ENCODE measurements around the gene SLC22A1. TPM values are rescaled to one million over a fixed set of nuclear protein-coding genes. Genes with fewer than 3 reads are reported as not detected.

Gene SLC22A1
- total RNA-seq, 1 donor from 2014 or later: 0.27 TPM

- intact Hi-C loops (cut with micrococcal nuclease): no loop called here
- Histone ChIP-seq H3K36me3 (no peaks in the 10 kb centered on the region), H3K27me3 (ENCODE audit: low read depth) (peaks cover 5% of the 10 kb centered on the region), H3K4me3 (no peak overlapping the region), H3K27ac (replicated peaks) (no peak overlapping the region), H3K4me1 (no peaks in the 10 kb centered on the region), H3K9me3 (replicated peaks) (peaks cover 42% of the 10 kb centered on the region)
- DNase-seq: no peak
- TF ChIP-seq CTCF (IDR thresholded peaks at IDR 0.05; ENCODE audit: borderline replicate concordance): no peak
Observed at GRCh38 chr6:160198606-160199211, 77.1 kb downstream of the SLC22A1 start.

- H3K9me3 ChIP-seq (replicated peaks): peaks cover 19% of the 10 kb centered on the region
- no peak for DNase-seq
- intact Hi-C loops (cut with micrococcal nuclease): no loop called here
- H3K27me3 ChIP-seq (ENCODE audit: low read depth): peaks cover 5% of the 10 kb centered on the region
- H3K4me1 ChIP-seq: no peaks in the 10 kb centered on the region
- no peak overlapping the region for H3K4me3 ChIP-seq
- no peak for TF ChIP-seq CTCF (IDR thresholded peaks at IDR 0.05; ENCODE audit: borderline replicate concordance)
- H3K36me3 ChIP-seq: no peaks in the 10 kb centered on the region
- peak overlapping the region; percentile 25 for H3K27ac ChIP-seq (replicated peaks)
Observed at GRCh38 chr6:160201061-160201460, 79.4 kb downstream of the SLC22A1 start.

GRCh38 chr6:160202411-160202810, 80.8 kb downstream of the SLC22A1 start:
- Histone ChIP-seq H3K4me1 (no peaks in the 10 kb centered on the region), H3K27me3 (ENCODE audit: low read depth) (peaks cover 5% of the 10 kb centered on the region), H3K9me3 (replicated peaks) (peaks cover 15% of the 10 kb centered on the region), H3K36me3 (no peaks in the 10 kb centered on the region), H3K4me3 (no peak overlapping the region), H3K27ac (replicated peaks) (no peak overlapping the region)
- no peak for DNase-seq
- no peak for TF ChIP-seq CTCF (IDR thresholded peaks at IDR 0.05; ENCODE audit: borderline replicate concordance)
- intact Hi-C loops (cut with micrococcal nuclease): no loop called here

- Histone ChIP-seq H3K4me1 (no peaks in the 10 kb centered on the region), H3K36me3 (no peaks in the 10 kb centered on the region), H3K9me3 (replicated peaks) (peaks cover 15% of the 10 kb centered on the region), H3K27ac (replicated peaks) (no peak overlapping the region), H3K27me3 (ENCODE audit: low read depth) (peaks cover 5% of the 10 kb centered on the region), H3K4me3 (no peak overlapping the region)
- DNase-seq: no peak
- TF ChIP-seq CTCF (IDR thresholded peaks at IDR 0.05; ENCODE audit: borderline replicate concordance): no peak
- intact Hi-C loops (cut with micrococcal nuclease): no loop called here
Observed at GRCh38 chr6:160203076-160203475, 81.5 kb downstream of the SLC22A1 start.

GRCh38 chr6:160203522-160203921, 81.9 kb downstream of the SLC22A1 start:
- Histone ChIP-seq H3K4me1 (no peaks in the 10 kb centered on the region), H3K4me3 (no peak overlapping the region), H3K9me3 (replicated peaks) (peaks cover 19% of the 10 kb centered on the region), H3K27ac (replicated peaks) (no peak overlapping the region), H3K27me3 (ENCODE audit: low read depth) (peaks cover 5% of the 10 kb centered on the region), H3K36me3 (no peaks in the 10 kb centered on the region)
- DNase-seq: no peak
- TF ChIP-seq CTCF (IDR thresholded peaks at IDR 0.05; ENCODE audit: borderline replicate concordance): no peak
- intact Hi-C loops (cut with micrococcal nuclease): no loop called here

Measured in left ventricle myocardium inferior (tissue), 1 donor.